ACHN (cell line): Measurements from ENCODE around the gene MEF2D.

ENCODE experiments used
- DNase-seq: peaks from one replicate; pipeline ENCODE4 v3.0.0-alpha.2; 2015
- in situ Hi-C: cut with HindIII; loops from 2 replicates; pipeline ENCODE4 v1.10.0; 2017; ENCODE audit warnings: low sequenced_read_pairs, low pct_ligation_motif_present, low pct_unique_long_range_greater_than_20kb

MEF2D gene

DNA sequence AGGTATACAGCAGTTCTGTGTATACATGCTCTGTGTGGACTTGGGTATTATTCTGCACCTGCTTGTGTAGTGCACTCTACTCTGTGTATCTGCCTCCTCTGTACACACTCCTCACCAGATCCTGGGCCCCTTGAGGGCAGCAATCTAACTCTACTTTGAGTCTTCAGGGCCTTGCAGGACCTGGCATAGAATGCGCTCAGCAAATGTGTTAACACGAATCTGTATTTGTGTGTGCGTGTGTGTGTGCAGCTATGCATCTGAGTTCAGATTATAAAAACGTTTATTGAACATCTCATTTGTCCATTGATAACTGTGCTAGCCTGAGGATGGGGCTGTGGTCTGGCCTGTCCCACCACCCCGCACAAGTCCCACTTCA is 3.9 kb upstream of the MEF2D start:
- in situ Hi-C loops, result no loop called here

DNA sequence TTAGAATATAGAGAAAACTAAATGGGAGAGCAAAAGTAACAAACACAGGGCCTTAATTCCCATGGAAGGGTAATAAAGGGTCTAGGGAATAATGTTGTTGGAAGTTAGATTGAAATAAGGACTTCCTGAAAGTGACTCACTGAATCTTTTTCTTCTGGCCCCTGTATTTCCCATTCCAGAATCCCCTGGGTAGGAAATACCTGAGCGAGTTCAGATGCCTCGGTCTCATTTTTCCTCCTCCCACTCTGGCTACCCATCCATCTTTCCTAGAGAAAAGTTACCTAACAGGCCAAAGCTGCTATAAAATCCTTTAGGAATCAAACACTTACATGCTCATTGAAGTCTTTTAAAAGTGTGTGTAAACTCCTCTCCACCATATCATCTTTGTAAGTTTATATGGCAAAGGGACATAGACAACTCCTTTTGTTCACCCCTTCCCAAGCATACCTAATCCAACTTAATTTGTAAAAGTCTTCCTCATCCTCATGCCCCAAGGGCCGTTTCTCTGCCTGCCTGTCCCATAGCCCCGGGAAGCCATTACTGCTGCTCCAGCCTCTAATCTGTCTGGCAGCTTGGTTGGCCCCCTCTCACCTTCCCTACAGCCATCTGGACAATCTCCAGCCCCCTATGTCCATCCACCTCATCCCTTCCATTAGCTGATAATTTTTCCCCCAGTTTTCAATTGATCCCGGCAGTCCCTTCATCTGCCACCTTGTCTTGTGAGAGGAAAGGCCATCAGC is 3.3 kb upstream of the MEF2D start:
- DNase-seq, result no peak
- in situ Hi-C loops, result no loop called here

More for the DNA sequence above, 3.9 kb upstream of the MEF2D start:
- peak; percentile 45 for DNase-seq

DNA sequence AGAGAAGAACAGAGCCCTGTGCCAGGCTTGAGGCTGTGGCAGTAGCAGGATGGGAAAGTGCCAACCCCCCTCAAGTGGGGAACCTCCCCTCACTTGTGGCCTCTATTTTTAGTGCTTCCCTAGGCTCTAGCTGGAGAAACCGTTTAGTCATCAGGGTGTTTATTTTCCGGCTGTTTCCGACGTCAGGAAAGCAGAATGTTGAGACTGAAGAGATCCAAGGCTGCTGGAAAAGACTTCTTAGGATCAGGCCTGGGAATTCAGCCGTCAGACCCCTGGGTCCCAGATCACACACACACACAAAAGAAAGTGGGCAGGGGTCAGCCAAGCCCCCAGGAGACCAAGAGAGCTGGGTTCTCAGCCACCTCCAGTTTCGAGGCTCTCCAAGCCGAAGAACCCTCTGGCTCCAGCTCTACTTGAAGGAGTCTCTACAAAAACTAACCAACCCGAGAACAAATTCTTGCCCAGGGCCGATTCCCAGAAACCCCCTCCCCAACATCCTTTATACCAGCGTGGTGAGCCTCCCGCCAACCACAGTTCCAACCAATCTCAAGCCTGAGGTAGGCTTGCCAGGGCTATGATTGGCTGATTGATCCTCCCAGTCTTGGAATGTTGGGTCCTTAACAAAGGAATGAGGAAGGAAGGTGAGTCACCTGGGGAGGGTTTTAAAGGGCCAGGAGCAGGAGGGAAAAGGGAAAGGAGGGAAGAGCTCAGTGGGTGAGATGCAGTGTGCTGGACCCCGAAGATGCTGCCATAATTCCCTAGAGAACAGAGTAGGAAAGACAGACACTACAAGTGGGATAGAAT is 2.5 kb upstream of the MEF2D start:
- DNase-seq, result peak; percentile 99
- in situ Hi-C loops, result no loop called here

DNA sequence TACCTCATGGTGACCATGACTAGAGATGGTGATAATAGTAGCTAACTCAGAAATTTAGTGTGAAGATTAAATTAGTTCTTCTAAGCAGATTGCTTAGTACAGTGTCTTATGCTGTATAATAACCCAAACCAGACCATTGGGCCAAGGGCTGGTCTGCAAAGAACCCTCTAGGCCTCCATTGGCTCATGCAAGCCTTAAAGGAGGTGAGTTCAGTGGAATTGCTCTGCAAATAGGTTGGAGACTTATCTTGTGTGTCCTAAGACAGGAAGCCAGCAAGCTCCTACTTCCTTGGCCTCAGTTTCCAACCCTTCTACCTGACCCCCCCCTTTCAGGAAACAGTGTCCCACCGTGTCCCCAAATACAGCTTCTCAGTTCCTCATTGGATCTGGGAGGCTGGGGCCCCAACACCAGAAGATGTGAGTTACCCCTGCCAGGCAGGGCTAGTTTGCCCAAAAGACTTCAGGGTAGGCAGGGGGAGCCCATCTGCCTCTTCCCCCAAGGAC is 1.9 kb upstream of the MEF2D start:
- DNase-seq, result no peak
- in situ Hi-C loops, result no loop called here

DNA sequence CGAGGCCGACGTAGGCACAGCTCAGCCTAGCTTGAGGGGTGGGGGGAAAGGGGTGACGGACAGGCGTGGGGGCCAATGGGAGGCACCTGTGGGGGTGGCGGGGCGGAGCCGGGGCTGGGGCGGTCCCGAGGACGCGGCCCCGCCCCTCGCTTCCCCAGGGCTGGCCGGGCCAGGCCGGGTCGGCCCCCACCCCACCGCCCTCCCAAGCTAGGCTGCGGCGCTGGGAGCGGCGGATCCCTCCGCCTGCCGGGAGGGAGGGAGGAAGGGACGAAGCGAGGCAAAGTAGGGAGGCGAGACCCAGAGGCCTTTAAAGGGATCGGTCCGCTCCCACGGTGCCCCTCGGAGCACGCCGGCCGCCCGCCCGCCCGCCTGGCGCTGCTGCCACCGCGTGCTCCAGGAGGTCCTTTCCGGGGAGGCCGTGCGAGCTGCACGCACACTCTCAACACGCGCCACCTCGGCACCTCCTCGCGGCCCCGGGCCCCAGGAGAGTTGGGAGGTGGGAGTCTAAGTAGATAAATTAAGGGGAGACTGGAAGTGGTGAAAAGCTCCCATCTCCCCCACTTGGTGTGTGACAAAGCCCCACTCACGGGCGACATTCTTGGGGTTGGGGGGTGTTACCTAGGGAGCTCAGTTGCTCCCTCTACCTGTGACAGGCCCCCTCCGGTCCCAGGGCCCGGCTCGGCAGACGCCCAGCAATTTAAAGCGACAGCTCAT is 375 bp upstream of the MEF2D start:
- in situ Hi-C loops, result no loop called here
- DNase-seq, result peak; percentile 96

DNA sequence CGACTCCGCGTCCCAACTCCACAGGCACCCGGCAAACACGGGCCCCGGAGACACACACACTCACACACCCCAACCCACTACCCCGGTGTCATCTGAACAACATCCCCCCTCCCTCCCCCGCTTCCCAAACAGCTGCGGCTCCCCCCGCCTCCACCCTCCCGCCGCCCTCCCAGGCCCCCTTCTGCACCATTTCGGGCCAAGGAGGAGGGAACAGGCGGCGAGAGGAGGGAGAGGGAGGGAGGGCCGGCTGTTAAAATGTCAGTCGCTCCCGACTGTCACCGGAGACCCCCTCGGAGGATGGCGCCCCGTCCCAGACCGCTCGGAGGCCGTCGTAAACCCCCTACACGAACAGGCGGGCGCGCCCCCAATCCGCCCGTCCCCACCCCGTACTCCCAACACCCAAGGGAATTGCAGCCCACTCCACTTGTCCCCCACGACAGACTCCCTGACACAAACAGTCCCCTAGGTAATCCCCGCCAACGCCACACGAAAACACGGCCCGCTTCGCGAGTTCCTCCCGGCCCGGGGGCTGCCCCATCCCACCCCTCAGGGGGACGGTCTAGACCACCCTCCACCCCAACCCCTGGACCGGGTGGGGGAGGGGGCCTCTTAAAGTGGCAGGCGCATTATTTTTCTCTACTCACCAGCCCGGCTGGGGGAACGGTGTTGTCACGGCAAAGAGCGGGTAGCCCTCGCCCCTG is 583 bp downstream of the MEF2D start:
- DNase-seq, result peak; percentile 21
- in situ Hi-C loops, result no loop called here

DNA sequence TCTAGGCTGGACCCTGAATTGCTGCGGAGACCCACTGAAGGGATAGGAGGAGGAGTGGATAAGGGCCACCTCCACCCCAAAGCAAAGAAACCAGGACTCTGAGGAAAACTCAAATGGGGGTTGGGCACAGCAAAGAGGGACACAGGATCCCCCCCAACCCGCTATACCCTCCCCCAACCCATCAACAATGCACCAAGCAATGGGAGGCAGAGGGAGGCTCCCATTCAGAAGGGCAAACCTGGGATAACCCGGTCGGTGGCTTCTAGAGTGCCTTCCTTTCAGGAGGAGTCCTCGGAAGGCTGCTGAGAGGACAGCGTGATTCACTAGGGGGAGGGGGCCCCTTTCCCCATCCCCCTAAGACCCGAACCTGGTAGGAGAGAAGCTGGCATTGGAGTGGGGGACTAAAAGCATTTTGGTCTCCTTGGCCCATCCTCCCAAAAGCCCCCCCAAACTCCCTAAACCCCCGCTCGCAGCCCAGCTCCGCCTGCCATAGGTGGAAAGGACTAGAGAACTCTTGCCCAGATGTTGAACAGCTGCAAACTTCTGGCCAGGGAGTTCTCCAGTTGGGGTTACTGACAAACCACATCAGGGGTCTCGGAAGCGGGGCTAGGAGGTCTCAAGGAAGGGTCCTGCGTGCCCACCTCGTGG is 1.3 kb downstream of the MEF2D start:
- DNase-seq, result peak; percentile 24

DNA sequence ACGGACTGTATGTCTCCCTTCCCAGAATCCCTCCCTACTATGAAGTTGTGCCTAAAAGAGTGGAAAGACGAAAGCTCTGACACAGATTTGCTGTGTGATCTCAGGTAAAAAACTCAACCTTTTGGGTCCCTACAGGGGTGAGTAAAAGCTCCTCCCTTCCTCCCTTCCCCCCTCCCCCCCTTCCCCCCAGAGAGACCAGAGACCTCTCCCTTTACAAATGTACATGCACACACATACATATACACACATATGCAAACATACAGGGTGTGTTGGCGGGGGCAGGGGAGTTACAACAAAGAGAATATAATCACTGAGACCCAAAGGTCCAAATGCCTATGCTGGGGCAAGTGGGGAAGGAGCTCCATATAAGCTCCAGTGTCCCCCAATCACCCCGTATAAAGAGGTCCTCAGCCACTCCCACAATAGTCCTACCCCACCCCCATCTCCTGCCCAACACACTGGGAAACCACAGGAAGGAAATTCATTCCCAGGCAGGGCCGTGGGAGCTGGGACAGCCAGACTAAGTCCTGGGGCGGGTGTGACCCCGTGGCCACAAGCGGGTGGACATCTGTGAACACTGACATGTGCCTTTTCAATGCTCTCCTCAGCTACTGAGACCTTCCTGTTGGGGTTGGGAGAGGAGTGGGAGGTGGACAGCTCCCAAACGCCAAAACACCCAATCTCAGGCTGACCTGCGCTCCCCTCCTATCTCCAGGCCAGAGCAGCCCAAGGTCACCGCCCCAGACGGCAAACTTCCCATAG is 2.0 kb downstream of the MEF2D start:
- peak; percentile 25 for DNase-seq
- in situ Hi-C loops, result no loop called here

More for the DNA sequence above, 1.3 kb downstream of the MEF2D start:
- in situ Hi-C loops, result no loop called here

DNA sequence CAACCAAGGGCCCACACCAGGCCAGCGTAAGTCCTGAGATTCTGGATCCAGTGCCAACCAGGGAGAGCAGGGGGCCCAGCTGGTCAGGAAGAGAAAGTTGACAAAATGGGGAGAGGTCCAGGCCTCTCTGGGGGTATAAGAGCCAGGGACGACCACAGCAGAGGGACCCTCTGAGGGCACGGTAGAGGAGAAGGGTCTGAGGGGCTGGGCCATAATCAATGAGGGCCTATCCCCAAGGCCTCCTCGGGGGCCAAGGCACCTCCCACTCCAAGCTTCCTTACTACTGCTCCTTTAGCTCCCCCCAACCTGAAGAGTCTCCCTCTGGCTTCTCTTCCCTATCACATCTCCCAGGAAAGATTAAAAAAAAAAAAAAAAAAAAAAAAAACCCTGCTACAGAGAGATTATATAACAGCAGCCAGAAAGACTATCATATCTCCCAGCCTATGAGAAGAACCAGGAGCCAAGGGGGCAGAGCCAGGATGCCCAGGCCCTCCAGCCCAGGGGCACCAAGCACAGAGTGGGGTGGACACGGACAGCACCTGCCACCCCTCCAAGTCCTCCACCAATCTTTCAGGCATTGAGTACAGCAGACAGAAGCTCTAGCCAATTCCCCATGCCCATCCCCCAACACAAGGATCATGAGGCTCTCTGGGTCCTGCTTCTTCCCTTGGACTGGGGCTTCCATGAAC is 2.7 kb downstream of the MEF2D start:
- in situ Hi-C loops, result no loop called here
- no peak for DNase-seq

DNA sequence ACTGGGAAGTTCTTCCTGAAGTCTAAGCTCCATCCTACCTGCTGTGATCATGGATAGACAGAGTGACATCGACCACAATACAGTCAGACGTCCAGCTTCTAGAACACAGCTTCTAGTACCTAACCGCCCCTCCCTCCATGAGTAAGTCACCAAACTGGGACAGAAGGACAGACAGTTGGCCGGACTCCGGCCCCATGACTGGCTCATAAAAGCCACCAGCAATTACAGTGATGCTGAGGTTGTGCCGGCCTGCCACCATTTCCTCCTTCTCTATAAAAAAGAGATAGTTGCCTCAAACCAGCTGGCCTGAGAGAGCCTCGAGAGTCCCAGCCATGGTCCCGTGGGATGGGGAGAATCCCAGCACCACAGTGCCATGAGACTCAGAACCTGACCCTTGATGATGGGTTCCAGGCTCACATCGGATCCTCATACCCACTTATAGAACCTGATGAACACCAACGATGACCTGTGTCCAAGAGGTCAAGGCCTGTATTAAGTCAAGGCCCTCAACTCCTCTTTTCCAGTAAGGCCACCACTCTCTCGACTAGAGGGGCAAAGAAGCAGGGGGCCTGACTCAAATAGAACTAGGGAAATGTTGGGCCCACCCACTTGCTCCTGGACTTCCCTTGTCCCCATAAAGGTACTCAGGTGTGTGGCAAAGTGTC is 3.4 kb downstream of the MEF2D start:
- no peak for DNase-seq
- in situ Hi-C loops, result no loop called here

DNA sequence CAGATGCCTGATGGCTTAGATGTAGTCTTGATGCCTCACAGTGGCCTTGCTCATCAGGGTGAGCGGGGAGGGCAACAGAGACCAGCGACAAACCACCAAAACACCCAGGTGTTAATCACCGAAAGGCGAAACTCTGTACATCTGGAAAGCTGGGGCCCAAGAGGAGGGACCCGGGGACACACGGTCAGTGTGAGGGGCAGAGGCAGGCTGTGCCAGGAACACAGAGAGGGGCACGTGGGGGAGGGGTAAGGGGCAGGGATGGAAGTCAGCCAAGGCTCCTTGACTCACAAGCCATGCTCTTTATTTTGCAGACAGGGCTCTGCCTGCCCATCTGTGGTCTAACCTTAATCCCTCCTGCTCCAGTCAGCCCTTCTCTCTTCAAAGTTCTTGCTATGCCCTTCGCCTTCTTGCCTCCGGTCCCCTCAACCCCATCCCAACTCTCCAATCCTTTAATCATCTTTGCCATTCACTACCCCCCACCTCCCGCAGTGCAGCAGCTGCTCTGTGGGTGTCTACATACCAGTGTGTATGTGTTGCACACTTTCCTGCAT is 4.3 kb downstream of the MEF2D start:
- DNase-seq, result no peak
- in situ Hi-C loops, result no loop called here

DNA sequence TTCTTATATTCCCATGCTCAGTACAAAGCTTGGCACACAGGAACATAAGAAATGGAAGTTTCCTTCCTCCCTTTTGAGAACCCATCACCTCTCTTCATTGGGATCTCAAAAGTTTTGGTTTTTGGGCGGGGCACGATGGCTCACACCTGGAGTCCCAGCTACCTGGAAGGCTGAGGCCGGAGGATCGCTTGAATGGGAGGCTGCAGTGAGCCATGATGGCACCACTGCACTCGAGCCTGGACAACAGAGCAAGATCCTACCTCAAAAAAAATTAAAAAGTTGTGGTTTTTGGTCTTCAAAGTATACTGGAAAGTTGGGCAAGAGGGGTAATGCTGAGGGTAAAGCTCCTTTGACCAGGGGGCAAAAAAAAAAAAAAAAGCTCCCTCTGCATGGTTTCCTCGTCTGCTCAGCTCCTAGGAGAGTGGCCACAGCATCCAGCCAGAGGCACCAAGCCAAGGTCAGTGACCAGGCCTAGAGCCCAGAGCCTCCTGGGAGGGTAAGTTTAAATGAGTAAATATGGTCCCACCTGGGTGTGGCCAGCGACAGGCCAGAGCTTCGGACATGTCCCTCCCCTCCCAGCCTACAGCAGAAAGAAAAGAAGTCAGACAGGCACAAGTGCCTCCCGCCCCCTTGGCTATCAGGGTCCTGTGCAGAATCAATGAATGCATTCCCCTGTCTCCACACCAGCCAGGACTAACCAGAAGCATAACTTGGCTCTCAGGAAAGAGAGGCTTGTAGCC is 5.0 kb downstream of the MEF2D start:
- no peak for DNase-seq
- in situ Hi-C loops, result no loop called here

DNA sequence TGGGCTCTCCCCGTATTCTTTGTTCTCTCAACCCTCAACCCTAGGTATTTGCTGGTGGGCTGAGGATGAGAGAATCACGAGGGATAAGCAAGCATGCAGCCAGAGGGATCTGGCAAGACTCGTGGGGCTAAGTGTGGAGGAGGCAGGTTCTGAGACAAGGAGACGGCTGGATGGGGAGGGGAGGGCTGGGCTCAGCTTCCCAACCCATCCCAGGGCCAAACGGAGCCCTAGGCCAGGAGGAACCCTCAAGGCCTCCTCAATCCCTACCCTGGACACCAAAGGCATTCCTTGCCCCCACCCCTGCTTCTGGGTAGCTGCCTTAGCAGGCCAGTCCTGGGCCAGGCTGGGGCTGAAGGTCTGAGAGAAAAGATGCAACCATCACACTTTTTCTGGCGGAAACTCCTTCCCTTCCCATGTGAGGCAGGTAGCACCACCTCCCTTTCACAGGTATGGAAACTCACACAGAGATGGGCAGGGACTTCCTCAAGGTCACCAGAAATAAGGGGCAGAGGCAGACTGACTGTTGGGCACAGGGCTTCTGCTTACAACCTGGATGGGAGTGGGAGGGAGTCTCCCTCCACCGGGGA is 6.2 kb downstream of the MEF2D start:
- DNase-seq, result no peak
- in situ Hi-C loops, result no loop called here

DNA sequence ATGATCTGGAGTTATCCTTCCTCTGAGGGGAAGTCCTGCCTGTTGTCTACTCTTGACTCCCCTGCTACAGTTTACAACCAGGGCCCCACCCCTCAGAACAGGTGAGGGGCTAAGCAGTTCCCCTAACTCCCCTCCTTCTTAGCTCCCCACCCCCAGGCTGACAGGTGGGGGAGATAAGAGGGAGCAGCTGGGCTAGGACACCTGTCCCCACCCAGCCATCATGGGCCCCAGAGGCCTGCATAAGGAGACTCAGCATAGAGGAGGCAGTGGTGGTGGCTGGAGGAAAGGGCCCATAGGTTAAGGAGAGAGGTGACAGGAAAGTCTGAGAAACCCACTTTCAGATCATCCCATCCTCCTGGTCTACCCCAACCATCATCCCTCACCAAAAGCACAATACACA is 6.8 kb downstream of the MEF2D start:
- DNase-seq, result no peak
- in situ Hi-C loops, result no loop called here

DNA sequence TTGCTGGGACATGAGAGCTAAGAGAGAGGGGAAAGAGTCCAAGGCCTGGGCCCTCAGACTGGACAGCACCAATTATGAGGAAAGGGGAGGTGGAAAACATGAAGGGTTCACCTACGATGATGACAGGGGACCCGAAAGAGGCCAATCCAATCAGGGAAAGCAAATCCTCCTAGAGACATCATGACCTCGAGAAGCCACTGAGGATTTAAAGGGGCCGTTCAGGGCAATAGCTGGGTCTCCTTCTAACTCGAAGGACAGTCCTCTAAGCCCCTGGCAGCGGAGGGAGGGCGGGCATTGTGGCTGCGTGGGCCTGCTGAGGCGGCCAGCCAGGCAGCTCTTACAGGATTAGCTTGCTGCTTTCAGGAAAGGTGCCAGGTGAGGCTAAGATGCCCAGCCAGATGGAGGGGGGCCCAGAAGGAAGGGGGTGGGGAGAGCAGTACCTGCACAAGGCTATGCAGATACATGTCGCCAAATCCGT is 7.4 kb downstream of the MEF2D start:
- no peak for DNase-seq
- in situ Hi-C loops, result no loop called here
